ENCODE data around the gene BCL2L15.

Gene BCL2L15
- total RNA-seq: 1.7 to 3.4 reads per million in 2 donors

DNA sequence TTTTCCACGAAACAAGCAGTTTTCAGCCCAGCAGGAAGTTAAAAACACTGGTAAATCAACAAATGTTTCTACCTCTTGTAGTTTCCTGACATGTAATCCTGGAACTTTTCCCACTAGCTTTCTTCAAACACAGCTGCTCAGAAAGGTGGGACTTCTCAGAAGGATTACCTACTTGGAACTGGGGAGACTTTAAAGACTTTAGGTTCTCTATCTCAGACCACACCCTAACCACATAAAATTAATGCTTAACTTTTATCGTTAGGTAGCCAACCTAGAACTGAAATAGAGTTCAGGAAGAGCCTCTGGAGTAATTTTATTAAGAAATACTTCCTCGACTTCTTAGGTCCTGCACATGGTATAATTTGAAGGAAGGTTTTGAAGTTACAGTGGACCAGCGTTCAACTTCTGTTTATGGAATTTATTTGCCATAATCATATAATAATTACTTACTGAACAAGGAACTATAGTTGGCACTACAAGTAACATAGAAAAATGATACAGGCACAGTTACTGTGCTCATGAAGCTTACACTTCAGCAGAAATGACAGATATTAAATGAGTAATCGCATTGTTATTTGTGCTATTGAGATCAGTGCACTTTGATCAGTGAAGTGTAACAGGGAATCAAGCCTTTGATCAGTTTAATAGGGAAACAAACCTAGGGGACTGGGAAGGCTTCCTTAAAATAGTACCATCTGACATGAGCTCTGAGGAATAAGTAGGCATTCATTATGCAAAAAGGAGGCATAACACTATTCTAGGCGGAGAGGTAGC lies at the start of gene BCL2L15:
TSS of gene BCL2L15 (minus strand) at position 180 of the 774 bp plus-strand sequence. CDS start 206 bp downstream, outside the sequence.
- no peak for DNase-seq

DNA sequence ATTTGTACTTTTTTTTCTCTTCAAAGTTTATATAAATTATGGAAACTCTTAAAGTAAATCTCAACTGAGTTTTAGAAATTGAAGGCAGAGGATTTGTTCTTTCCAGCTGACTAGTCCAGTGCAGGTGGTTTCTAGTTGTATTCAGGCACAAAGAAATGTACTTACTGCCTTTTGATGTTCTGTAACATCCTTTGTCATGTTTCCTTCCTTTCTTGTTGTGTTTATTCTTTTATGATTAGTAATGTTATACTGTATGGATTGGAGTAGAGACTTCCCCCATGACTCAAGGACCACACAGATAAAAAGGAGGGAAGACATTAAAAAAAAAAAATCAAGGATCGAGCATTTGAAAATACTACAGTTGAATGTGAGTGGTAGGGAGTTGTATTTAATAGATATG lies 49.8 kb upstream of the BCL2L15 start:
- no peak for DNase-seq

DNA sequence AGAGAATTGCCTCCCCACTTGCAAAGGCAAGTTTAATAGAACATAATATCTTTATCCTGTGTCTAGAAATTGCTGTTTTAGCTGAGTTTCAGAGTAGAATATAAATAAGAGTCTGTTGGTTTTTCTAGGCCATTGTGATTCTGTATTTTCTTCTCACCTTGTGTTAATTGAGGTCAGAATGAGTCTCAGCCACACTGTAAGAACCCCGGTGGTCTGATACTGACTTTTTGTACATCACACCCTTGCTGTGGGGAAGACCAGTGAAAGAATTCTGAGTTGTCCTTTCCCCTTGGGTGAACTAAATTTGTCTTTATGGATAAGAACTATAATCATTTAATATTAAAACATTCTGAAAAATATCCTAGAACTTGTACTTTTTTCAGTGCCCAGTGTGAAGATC lies 48.6 kb upstream of the BCL2L15 start:
- DNase-seq: peak in 2 of 5 experiments; percentile 35 to 62

DNA sequence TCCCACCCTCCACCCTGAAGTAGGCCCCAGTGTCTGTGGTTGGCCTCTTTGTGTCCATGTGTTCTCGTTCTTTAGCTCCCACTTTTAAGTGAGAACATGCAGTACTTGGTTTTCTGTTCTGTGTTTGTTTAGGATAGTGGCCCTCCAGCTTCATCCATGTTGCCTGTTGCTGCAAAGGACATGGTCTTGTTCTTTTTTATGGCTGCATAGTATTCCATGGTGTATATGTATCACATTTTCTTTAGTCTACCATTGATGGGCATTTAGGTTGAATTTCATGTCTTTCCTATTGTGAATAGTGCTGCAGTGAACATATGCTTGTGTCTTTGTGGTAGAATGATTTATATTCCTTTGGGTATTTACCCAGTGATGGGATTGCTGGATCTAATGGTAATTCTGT lies 47.8 kb upstream of the BCL2L15 start:
- no peak for DNase-seq

DNA sequence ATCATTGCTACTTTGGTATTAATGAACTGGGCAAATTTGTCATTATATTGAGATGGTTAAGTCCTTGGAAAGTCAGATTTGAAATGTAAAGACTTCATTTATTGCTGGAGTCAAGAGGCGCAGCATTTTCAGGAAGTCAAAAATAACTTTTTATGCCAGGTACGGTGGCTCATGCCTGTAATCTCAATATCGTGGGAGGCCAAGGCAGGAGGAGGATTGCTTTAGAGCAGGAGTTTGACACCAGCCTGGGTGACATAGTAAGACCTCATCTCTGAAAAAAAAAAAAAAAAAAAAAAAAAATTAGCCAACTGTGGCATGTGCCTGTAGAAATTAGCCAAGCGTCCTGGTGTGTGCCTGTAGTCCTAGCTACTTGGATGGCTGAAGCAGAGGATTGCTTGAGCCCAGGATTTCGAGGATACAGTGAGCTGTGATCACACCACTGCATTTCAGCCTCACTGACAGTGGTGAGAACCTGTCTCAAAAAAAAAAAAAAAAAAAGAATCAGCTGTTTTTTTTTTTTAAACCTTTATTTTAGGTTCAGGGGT lies 47.2 kb upstream of the BCL2L15 start:
- no peak for DNase-seq

DNA sequence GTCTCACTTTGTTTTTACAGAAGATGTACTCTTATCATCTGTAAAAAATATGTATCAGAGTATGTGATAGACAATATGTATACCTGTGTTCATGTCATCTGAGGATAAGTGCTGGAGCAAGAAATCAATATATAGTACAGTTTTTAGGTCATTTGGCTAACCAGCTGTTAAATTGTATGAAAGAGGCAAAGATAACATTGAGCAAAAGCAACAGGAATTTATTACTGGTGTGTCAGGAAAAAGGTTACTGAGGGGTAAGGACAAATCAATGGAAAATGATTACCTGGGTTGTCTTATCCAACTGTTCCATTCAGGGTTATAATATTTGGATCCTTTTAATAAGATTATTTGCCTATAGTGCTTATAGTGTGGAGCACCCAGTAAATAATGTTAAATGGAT lies 46.6 kb upstream of the BCL2L15 start:
- no peak for DNase-seq

DNA sequence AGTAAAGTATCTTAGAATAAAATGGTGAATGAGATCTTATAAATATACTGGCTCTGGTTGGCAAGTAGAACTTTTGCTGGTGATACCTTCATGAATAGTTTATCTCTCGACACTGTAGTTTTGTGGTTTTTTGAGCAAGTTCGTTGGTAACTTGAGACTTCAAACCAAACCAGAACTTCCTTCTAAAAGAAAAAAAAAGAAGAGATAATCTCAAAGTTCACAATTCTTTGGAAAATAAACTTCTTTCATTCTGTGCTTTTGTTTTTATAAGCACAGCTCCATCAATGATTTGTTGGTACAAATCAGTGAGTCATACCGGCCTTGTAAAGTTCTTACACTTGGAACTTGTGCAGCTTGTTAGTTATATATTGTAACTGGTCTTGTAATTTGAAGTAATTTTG lies 44.1 kb upstream of the BCL2L15 start:
- peak in 2 of 5 experiments; percentile 52 to 92 for DNase-seq

DNA sequence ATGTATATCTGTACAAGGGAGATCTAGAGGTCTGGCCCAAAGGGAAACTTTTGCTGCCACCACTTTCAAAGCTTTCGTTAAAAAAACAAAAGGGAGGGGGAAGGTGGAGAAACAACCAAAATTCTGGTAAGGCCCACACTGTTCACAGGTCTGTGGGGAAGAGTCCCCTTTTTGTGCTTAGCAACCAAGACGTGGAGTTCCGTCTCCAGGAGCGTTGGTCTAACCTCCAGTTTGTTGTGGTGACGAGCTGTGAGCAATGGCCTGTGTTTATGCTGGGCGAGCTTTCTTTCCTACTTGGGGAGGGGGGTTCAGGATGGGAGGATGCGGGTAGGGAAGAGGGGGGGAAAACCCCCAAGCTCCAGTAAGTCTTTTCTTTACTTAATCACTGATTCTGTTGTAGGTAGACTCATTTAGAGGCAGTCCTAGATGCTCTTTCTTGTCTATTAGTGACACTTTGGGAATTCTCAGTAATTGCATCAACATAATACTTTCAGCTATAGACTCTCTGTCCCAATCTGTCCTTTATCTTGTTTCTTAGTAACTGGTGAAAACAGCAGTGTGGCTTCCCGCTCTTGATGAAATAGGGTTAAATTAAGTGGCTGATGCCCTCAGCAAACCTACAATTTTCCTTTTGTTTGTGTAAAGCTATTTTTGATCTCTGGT lies 43.2 kb upstream of the BCL2L15 start:
- peak; percentile 26 to 90 (median 71) for DNase-seq

DNA sequence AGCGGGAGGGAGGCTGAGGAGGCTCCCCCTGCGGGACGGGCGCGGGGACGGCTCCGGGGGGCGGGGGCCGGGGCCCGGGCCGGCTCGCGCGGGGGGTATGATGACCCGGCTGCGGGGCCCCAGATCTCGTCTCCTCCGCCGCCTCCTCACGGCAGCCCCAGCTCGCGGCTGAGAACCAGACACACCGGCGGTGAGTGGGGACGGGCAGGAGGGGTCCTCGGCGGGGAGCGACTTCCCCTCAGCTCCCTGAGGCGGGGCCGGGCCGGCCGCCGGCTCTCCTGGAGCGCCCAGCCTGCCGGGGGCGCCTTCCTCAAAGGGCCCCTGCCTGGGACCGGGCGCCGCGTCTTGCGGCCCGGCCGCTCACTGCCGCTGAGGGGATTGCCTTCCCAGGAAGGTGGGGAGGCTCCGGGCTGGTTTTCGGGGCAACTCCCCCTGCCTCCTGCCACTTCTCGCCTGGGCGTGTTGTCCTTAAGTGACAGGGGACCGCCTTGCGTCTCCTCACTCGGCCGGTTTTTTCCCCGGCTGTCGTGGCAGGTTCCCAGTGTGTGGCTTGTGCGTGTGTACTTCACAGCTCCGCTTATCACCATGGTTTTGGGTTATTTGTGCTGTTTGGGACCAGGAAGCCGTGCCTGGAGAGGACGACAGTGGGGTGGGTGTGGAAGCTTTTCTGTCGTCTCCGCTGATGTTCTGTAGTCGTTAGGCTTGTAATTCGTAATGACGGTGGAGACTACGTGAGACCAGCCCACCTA lies 42.5 kb upstream of the BCL2L15 start:
- DNase-seq: peak; percentile 37 to 89 (median 65)

DNA sequence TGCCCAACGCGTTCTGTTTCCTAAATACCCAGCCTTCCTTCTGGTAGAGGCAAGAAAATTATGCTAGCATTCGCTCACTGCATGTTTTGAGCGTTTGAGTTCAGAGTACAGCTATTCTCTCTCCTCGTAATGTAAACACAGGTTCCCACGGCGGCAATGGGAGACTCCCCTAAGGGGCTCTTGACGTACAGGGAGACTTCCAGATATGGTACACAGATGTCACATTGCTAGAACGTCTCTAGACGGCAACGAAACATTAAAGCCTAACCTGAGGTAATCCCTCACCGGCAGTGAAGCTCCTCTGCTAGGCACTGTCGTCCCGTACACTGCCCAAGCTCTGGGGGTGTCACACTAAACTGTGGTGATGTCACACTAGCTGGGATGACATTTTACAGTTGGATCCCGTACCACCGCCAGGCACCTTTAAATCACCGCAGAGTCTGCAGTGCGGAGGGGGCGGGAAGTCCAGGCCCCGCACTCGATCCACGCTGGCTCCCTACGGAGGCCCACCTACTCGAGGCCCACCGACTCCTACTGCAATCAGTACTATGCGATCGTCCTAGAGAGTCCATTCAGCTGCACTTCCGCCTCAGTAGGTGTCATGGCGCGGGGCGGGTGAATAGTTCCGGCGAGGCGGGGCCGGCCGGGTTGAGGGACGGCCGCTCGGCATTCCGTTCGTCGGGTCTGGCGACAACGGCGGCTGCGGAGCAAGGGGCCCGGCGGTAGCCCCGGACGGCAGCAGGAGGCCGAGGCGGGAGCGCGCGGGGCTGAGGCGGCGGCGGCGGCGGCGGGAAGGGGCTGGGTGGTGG lies 41.8 kb upstream of the BCL2L15 start, which contains the start of gene HIPK1:
TSS of gene HIPK1 (plus strand) at position 384 of the 809 bp plus-strand sequence.
- peak; percentile 81 to 95 (median 88) for DNase-seq

DNA sequence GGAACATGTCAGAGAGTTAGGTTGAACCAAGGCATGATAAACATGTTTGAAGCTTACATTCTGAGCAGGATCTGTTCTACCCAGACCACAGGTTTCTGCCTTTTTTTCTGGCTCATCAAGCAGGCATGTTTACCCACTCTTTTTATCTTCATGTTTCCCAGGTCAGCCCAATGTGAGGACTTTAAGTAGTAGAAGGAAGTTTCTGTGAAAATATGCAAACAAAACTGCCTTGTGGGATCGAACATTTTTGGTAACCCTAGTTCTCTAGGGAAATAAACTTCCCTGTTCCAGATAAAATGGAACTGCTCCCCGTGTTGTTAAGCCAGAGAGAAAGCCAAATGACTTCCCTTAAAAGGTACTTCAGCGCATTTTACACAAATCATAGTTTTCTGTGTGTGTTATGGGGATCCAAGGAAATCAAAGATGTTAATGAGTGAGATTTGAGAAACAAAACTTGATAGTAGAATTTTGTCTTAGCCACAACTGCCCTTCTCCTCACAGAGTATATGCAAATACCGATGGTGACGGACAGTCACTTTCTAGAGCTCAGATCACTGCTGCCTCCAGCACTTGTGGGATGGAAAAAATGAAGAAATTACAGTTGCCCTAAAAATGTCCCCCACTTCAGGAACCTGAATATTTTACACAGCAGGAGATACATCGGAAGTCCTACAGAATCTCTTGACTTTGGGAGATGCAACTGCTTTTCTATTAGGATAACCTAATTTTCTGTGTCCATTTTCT lies 41.0 kb upstream of the BCL2L15 start:
- no peak for DNase-seq

DNA sequence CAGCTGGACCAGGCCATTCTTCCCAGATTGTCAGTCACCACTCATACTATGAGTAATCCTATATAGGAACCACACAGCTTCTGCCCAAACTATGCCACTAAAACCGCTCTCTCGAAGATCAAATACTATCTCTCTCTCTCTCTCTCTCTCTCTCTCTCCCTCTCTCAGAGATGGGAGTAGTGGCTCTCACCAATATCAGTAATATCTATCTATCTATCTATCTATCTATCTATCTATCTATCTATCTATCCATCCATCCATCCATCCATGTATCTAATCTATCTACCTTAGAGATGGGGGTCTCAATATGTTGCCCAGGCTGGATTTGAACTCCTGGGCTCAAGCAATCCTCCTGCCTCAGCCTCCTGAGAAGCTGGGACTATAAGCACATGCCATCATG lies 37.1 kb upstream of the BCL2L15 start:
- no peak for DNase-seq

DNA sequence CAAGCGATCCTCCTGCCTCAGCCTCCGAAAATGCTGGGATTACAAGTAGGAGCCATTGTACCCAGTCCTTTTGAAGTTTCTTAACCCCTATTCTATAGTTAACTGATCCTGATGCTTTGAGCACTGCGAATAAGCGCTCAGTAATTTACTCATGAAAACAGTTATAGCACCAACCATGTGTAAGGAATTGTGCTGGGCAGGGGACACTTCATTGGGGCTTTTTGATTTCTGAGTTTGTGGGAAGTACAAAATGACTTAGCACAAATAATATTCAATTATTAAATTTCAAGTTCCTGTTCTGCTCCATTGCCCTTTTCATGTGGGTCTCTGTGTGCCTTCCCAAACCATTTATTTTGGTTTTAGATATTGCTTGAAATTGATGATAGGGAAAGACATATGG lies 35.6 kb upstream of the BCL2L15 start:
- DNase-seq: no peak

DNA sequence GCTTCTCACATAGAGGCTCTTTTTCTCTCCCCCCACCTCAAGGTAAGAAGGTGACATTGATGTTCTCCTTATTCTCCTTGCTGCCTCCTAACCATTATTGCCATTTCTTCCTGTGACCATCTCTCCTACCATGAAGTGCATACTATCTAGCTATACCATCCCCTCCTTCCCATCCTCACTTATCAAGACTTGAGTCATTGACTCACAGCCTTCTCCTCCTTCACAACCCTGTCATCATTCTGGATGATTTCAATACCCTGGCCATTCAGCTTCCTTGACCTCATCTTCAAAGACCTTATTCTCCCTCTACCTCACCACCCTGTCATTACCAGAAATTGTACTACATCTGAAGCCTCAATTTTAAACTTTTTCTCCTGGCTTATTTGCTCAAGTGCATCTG lies 30.9 kb upstream of the BCL2L15 start:
- DNase-seq: no peak

DNA sequence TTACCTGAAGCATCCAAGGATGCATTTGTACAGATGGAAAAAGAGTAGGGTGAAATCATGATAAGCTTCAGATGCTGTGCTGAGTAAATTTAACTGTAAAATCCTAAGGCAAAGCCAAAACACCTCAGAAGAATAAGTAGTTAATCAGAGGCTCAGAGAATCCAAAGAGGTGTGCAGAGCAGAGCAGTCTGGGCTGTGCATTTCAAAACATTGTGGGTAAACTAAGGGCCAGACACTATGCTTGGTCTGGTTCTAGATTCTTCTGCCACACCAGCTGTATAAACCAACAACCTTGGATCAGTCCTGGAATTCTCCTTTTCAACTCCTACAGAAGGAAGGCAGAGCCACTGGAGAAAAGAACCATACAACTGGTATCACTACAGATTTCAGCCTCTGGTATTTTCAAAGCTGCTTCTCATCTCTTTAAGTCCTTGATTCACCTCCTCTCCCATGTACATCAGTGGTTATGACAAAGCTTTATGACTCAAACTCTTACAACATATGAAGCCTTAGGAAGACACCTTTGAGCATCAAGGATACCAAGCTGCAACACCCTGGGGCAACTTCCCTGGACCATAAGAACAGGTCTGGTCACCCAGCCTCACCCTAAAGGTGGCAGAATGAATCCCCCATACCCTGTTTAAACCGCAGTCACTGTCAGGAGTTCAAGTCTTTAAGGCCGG lies 30.2 kb upstream of the BCL2L15 start:
- no peak for DNase-seq

DNA sequence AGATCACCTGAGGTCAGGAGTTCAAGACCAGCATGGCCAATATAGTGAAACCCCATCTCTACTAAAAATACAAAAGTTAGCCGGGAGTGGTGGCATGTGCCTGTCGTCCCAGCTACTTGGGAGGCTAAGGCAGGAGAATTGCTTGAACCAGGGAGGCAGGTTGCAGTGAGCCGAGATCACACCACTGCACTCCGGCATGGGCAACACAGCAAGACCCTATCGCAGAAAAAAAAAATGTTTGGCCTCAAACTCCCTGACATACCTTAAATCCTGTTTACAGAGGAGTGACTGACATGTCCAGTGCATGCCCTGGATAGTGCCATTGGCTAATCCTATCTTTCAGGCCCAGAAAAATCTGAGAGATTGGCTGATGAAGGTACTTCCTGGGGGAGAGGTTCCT lies 29.6 kb upstream of the BCL2L15 start:
- no peak for DNase-seq

DNA sequence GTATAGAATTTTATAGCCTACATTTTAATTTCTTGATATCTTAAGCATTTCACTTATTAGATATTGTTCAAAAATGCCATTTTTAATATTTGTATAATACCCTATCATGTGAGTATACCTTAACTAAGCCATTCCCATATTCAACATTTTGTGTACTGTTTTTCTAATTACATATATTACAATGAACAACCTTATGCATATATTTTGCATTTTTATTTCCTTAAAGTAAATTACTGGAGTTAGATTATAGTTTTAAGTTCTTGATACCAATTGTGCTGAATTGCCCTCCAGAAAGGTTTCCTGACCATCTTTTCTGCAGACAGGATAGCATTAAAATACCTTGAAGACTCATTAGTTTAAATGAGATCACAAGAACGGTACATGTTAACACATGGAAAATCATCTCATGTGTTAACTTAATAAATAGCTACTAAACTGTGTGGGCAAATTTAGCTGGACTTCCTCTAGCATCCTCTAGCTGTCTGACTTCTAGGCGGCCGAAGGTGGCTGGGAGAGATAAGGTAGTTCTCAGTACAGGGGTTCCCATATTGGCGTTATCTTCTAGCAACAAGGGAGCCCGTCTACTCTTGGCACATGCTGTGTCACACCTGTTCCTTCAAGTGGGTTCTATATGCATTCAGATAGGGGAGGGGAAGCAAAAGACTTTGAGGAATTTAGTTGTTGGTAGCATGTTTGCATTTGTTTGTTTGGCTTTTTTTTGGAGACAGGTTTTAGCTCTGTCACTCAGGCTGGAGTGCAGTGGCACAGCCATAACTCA lies 26.7 kb upstream of the BCL2L15 start:
- DNase-seq: no peak

DNA sequence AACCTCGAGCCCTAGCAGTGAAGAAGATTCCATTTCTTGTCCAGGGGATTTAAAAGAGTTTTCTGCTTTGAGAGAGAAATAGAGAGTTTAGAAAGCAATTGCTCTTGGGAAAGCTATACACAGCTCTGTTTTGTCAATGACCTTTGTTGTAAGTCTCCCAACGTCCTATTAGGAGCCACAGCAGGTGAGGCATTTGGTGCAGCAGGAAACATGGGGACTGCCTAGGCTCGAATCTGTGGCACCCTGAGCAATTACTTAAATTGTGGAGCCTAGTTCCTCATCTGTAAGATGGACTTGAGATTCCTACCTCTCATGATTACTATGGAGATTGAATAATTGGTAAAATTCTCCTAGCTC lies 25.9 kb upstream of the BCL2L15 start:
- DNase-seq: no peak

DNA sequence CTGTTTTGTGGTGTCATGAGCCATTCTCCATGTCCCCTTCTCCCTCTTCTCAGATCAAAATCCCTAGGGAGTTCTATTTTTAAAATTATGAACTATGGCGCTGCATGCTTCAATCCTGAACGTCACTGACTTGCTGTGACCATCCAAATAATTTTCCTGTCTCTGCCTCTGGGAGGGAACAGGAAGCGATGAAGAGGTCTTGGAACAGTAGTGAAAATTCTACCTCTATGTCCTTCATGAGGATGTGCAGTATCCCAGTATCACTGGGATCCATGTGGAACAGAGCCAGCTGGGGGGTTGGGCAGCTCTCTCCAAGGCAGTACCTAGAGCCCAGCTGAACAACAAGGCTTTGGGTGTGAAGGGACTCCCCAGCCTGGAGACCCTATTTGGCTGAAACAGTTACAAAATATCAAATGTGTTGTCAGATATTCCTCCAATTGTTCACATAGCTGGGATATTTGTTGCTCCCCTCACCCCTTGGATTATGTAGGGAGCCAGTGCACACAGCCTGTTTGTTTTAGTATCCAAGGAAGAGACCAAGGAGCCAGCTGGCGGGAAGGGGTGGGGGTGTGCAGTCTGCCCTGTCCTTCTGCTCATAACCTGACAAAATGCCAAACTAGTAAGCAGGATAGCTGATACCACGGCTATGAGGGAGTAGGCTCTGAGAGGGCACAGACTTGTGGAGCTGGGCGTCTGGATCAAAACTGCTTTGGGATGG lies 25.4 kb upstream of the BCL2L15 start:
- no peak for DNase-seq
